ENCODE results near the gene CT45A2.
"Not testable (repeated sequence)": the region's sequence is repeated elsewhere in the genome, so short reads cannot be mapped to it uniquely, and the experiment has no call there.

DNA sequence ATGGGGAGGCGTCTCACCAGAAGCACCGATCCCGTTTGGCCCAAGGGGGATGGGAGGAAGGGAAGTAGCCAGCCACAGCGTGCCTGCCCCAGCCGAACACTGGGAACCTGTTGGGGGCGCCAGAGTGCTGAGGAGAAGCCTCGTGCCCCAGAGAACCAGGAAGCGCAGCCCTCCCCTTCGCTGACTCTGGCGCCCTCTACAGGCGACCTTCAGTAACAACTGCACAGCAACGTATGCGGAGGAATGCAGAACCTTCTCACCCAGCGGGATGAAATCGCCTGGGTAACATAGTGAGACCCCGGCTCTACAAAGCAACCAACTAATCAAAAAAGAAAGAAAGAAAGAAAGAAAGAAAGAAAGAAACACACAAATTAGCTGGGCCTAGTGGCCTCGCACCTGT lies 51.7 kb downstream of the CT45A2 start, which contains the start of gene CT45A3:
- TF ChIP-seq CTCF (IDR thresholded peaks at IDR 0.05); POLR2A (IDR thresholded peaks at IDR 0.05); POLR2AphosphoS5 (IDR thresholded peaks at IDR 0.05; ENCODE audit: insufficient read depth in 1 of 2, low read depth in 1 of 2): not testable (repeated sequence)

Data from vagina (tissue), 2 donors.